ENCODE measurements around the gene IVD. TPM values are rescaled to one million over a fixed set of nuclear protein-coding genes. Genes with fewer than 3 reads are reported as not detected.

Gene IVD
- total and polyA plus RNA-seq, 2 donors from 2014 or later = 76.9 to 83.0 TPM

DNA sequence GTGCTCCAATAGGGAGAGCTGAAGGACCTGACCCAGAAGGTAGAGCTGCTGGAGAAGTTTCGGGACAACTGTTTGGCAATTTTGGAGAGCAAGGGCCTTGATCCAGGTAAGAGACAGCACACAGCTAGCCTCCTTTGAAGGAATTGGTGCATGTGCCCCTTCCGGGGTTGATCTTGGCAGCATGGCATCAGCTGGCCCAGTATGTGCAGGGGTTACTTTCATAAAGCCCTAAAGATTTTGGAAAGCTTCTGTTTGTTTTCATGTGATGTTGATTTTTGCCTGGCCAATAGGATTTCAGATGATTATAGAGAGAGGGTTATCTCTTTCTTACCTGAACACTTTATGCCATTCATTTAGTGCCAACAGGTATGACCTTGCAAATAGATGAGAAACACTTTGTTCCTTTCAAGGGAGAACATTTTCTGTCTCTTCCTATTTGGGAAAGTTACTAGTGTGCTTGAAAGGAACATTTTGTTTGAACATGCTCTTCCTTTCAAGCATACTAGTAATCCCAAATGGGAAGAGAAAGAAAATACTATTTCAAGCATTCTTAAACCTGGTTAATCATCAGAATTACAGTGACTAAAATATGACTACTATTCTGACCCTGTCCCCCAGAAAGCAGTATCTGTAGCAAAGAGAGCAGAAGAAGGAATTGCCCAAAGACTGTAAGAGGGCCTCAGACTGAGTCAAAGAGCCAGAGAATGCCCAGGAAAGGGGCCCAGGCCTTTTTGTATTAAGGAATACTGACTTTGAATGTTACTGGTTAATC is 15.6 kb upstream of the IVD start:
- intact Hi-C loops (cut with DNase I) = no loop called here
- DNase-seq (no peak), FAIRE-seq (no peak)
- H3K9ac ChIP-seq (ENCODE audit: low read length in 3 of 3) = no peak overlapping the region
- no peaks in the 10 kb centered on the region for H3K27me3 ChIP-seq (ENCODE audit: control insufficient read depth, insufficient read depth, low read length)
- H3K9me3 ChIP-seq (ENCODE audit: control insufficient read depth in 2 of 3, insufficient read depth in 1 of 3, low read length in 3 of 3) = no peaks in the 10 kb centered on the region
- no peak for TF ChIP-seq CTCF (IDR thresholded peaks at IDR 0.05; ENCODE audit: borderline replicate concordance, extremely low read depth, insufficient read depth)
- H3K4me1 ChIP-seq (ENCODE audit: control insufficient read depth in 2 of 3, insufficient read depth in 2 of 3, low read depth in 1 of 3, low read length in 3 of 3) = no peaks in the 10 kb centered on the region
- H3K27ac ChIP-seq (ENCODE audit: low read depth in 2 of 2, low read length in 2 of 2) = no peak overlapping the region
- H3K36me3 ChIP-seq (ENCODE audit: control insufficient read depth in 2 of 3, insufficient read depth in 3 of 3, low read length in 3 of 3) = peaks cover 0 to 9% (median 6%) of the 10 kb centered on the region in 3 donors
- H3K4me3 ChIP-seq (ENCODE audit: low read length in 3 of 3) = no peak overlapping the region

- TF ChIP-seq CTCF (IDR thresholded peaks at IDR 0.05; ENCODE audit: borderline replicate concordance, extremely low read depth, insufficient read depth) = no peak
- H3K27ac ChIP-seq (ENCODE audit: low read depth in 2 of 2, low read length in 2 of 2) = no peak overlapping the region
- no peak for FAIRE-seq
- H3K9ac ChIP-seq (ENCODE audit: low read length in 3 of 3) = no peak overlapping the region
- intact Hi-C loops (cut with DNase I) = no loop called here
- H3K4me1 ChIP-seq (ENCODE audit: control insufficient read depth in 2 of 3, insufficient read depth in 2 of 3, low read depth in 1 of 3, low read length in 3 of 3) = no peaks in the 10 kb centered on the region
- no peak for DNase-seq
- H3K9me3 ChIP-seq (ENCODE audit: control insufficient read depth in 2 of 3, insufficient read depth in 1 of 3, low read length in 3 of 3) = no peaks in the 10 kb centered on the region
- H3K4me3 ChIP-seq (ENCODE audit: low read length in 3 of 3) = no peak overlapping the region
- H3K27me3 ChIP-seq (ENCODE audit: control insufficient read depth, insufficient read depth, low read length) = no peaks in the 10 kb centered on the region
- peaks cover 0 to 2% (median 2%) of the 10 kb centered on the region in 3 donors for H3K36me3 ChIP-seq (ENCODE audit: control insufficient read depth in 2 of 3, insufficient read depth in 3 of 3, low read length in 3 of 3)
Measured at GRCh38 chr15:40392986-40393948, 12.3 kb upstream of the IVD start.

- intact Hi-C loops (cut with DNase I) = no loop called here
- no peak for FAIRE-seq
- Histone ChIP-seq H3K4me3 (ENCODE audit: low read length in 3 of 3) (no peak overlapping the region), H3K36me3 (ENCODE audit: control insufficient read depth in 2 of 3, insufficient read depth in 3 of 3, low read length in 3 of 3) (peaks cover 0 to 2% (median 0%) of the 10 kb centered on the region in 3 donors), H3K27ac (ENCODE audit: low read depth in 2 of 2, low read length in 2 of 2) (no peak overlapping the region), H3K4me1 (ENCODE audit: control insufficient read depth in 2 of 3, insufficient read depth in 2 of 3, low read depth in 1 of 3, low read length in 3 of 3) (no peaks in the 10 kb centered on the region), H3K9ac (ENCODE audit: low read length in 3 of 3) (no peak overlapping the region), H3K27me3 (ENCODE audit: control insufficient read depth, insufficient read depth, low read length) (no peaks in the 10 kb centered on the region), H3K9me3 (ENCODE audit: control insufficient read depth in 2 of 3, insufficient read depth in 1 of 3, low read length in 3 of 3) (no peaks in the 10 kb centered on the region)
- DNase-seq = no peak
- no peak for TF ChIP-seq CTCF (IDR thresholded peaks at IDR 0.05; ENCODE audit: borderline replicate concordance, extremely low read depth, insufficient read depth)
Measured at GRCh38 chr15:40397688-40398412, 7.7 kb upstream of the IVD start.
